ENCODE data around the gene LILRA6. TPM values are rescaled to one million over a fixed set of nuclear protein-coding genes. Genes with fewer than 3 reads are reported as not detected.
"Not testable (repeated sequence)": the region's sequence is repeated elsewhere in the genome, so short reads cannot be mapped to it uniquely, and the experiment has no call there.

LILRA6 gene
- total RNA-seq, 2 experiments from 2014 or later: not detected

DNA sequence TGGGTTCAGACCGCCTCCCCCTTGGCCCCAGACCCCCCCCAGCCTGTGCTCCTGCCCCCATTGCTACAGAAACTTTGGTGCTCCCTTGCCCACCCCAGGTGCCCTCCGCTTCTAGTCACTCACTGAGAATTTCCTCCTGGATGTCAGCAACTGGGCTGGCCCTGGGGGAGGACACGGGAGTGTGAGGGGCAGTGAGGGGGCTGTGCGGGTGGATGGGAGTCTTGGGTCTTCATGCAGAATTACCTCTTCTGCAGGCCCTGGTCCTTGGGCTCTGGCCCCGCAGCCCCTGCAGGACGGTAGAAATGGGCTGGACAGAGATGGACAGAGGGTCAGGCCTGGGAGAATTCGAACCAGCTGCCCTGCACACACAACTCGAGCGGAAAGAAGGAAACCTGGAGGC lies 9.7 kb upstream of the LILRA6 start:
- H3K27ac Mint-ChIP-seq: no peak overlapping the region
- peaks cover 11% of the 10 kb centered on the region for H3K4me1 Mint-ChIP-seq (ENCODE audit: low read depth)
- no peaks in the 10 kb centered on the region for H3K36me3 Mint-ChIP-seq (ENCODE audit: low read depth)
- intact Hi-C loops (cut with micrococcal nuclease): no loop called here
- no peaks in the 10 kb centered on the region for H3K9me3 Mint-ChIP-seq
- ATAC-seq (no peak), DNase-seq (no peak)
- H3K4me3 Mint-ChIP-seq: no peak overlapping the region
- TF ChIP-seq, protein P1, sequence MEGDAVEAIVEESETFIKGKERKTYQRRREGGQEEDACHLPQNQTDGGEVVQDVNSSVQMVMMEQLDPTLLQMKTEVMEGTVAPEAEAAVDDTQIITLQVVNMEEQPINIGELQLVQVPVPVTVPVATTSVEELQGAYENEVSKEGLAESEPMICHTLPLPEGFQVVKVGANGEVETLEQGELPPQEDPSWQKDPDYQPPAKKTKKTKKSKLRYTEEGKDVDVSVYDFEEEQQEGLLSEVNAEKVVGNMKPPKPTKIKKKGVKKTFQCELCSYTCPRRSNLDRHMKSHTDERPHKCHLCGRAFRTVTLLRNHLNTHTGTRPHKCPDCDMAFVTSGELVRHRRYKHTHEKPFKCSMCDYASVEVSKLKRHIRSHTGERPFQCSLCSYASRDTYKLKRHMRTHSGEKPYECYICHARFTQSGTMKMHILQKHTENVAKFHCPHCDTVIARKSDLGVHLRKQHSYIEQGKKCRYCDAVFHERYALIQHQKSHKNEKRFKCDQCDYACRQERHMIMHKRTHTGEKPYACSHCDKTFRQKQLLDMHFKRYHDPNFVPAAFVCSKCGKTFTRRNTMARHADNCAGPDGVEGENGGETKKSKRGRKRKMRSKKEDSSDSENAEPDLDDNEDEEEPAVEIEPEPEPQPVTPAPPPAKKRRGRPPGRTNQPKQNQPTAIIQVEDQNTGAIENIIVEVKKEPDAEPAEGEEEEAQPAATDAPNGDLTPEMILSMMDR (IDR thresholded peaks at IDR 0.05): no peak
- ChIA-PET CTCF (no interaction called here), POLR2A (no interaction called here)
- H3K27me3 Mint-ChIP-seq: peaks cover 6% of the 10 kb centered on the region

DNA sequence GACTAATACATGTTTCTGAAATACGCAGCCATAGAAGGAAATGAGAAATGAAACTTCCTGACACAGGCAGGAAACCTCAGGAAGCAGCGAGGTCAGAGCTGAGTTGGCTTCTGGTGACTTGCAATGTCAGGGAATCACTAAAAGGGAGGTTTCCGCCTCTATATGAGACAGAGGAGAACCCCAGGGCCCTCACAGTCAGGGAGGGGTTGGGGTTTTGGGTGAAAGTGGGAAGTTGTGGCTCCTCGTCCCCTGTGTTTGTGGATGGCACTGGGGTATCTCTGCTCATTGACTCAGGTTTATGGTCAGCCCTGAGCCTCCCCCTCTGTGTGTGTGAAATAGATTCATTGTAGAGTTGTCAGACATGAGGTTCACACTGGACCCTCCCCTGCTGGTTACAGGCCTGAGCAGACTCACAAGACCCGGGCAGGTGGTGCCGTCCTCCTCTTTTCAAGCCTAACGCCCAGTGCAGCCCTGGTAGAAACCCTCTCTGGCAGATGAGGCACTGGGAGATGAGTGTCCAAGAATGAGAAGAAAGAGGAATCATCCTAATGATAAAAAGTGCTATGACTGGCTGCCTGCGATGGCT lies 5.5 kb upstream of the LILRA6 start:
- peaks cover 13% of the 10 kb centered on the region for H3K4me1 Mint-ChIP-seq (ENCODE audit: low read depth)
- TF ChIP-seq, protein P1 (IDR thresholded peaks at IDR 0.05): no peak
- no peaks in the 10 kb centered on the region for H3K36me3 Mint-ChIP-seq (ENCODE audit: low read depth)
- H3K27me3 Mint-ChIP-seq: peaks cover 8% of the 10 kb centered on the region
- CTCF ChIA-PET: interaction anchor here (1.0 kb wide), 1 partner anchor 18 kb away, joined by 5 read pairs; no protein-coding TSS in a partner anchor
- H3K27ac Mint-ChIP-seq: no peak overlapping the region
- peak; percentile 64 for DNase-seq
- peak; percentile 95 for ATAC-seq
- POLR2A ChIA-PET: no interaction called here
- intact Hi-C loops (cut with micrococcal nuclease): no loop called here
- no peaks in the 10 kb centered on the region for H3K9me3 Mint-ChIP-seq
- no peak overlapping the region for H3K4me3 Mint-ChIP-seq

DNA sequence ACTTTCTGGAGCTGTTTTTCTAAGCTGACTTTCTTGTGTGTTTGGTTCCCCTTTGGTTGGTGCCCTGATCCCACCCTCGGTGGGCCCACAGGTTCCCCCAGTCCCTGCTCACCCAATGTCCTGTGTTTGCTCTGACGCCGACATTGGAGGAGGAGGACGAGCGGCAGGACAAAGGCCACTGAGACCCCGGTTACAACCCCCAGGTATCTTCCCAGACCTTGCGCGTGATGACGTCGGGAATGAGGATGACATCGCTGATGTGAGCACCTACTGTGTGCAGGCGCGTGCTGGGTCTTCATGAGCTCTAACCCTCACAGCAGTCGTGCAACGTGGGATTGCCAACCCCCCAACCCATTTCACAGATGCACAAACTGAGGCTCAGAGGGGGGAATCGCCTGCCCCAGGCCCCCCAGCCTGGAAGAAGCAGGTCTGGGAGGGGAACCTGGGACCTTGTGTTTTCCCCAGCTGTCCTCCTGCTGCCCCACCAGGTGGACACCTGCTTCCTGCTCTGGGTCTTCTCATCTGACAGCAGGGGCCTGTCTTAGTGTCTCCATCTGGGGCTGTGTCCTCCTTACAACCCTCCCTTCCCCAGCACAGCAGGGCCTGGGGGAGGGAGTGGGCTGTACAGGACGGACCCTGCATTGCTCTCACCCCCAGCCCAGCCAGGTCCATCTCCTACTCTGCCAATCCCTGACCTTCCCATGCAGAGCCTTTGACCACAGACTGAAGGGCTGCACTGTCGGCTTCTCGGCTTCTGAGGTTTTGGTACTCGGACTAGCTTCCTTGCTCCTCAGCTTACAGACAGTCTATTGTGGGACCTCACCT lies 4.7 kb upstream of the LILRA6 start:
- TF ChIP-seq, protein P1 (IDR thresholded peaks at IDR 0.05): no peak
- H3K9me3 Mint-ChIP-seq: no peaks in the 10 kb centered on the region
- ChIA-PET CTCF (interaction anchor here (1.0 to 1.4 kb wide), 2 partner anchors 19 kb away, joined by 4 to 5 read pairs; no protein-coding TSS in a partner anchor), POLR2A (interaction anchor here (1.3 kb wide), 1 partner anchor 40 kb away, joined by 3 read pairs; no protein-coding TSS in a partner anchor)
- no peak overlapping the region for H3K27ac Mint-ChIP-seq
- no peaks in the 10 kb centered on the region for H3K36me3 Mint-ChIP-seq (ENCODE audit: low read depth)
- DNase-seq (no peak), ATAC-seq (no peak)
- H3K27me3 Mint-ChIP-seq: peaks cover 11% of the 10 kb centered on the region
- peaks cover 13% of the 10 kb centered on the region for H3K4me1 Mint-ChIP-seq (ENCODE audit: low read depth)
- intact Hi-C loops (cut with micrococcal nuclease): no loop called here
- no peak overlapping the region for H3K4me3 Mint-ChIP-seq

DNA sequence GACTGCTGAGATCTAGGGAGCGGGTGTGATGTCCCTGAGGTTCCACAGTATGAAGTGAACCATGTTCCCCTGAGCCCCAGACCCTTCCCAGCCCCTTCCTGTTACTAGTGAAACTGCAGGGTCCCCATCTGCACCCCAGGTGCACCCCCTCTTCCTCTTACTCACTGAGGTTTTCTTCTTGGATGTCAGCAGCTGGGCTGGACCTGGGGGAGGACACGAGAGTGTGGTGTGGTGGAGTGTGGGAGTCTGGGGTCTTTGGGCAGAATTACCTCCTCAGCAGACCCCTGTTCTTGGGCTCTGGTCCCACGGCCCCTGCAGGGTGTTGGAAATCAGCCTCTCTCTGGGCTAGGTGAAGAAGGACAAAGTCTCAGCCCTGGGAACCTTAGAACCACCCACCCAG lies 3.3 kb upstream of the LILRA6 start:
- no peak overlapping the region for H3K27ac Mint-ChIP-seq
- TF ChIP-seq, protein P1 (IDR thresholded peaks at IDR 0.05): no peak
- ChIA-PET CTCF (no interaction called here), POLR2A (no interaction called here)
- no peaks in the 10 kb centered on the region for H3K36me3 Mint-ChIP-seq (ENCODE audit: low read depth)
- intact Hi-C loops (cut with micrococcal nuclease): no loop called here
- H3K27me3 Mint-ChIP-seq: peaks cover 11% of the 10 kb centered on the region
- no peak for DNase-seq
- H3K4me1 Mint-ChIP-seq (ENCODE audit: low read depth): peaks cover 13% of the 10 kb centered on the region
- H3K9me3 Mint-ChIP-seq: no peaks in the 10 kb centered on the region
- H3K4me3 Mint-ChIP-seq: no peak overlapping the region
- no peak for ATAC-seq

DNA sequence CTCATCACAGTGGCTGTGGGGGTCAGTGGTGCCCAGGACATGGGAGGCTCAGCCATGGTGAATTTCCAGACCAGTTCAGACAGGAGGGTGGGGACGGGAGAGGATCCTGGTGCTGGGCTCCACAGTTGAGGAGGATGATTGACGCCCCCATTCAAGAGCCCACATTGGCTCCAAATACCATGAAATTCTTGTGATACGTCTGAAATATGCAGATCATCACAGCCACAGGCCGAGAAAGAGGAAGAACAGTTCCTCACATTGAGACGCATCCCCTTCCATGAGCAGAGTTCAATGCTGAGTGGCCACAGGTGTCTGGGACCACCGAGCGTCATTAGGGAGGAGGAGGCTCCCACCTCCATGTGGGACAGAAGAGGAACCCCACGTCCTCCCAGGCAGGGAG lies 1.2 kb upstream of the LILRA6 start:
- H3K9me3 Mint-ChIP-seq; ATAC-seq; POLR2A ChIA-PET; H3K36me3 Mint-ChIP-seq (ENCODE audit: low read depth); CTCF ChIA-PET; intact Hi-C loops (cut with micrococcal nuclease); DNase-seq; H3K27ac Mint-ChIP-seq; H3K4me3 Mint-ChIP-seq; H3K27me3 Mint-ChIP-seq: not testable (repeated sequence)
- H3K4me1 Mint-ChIP-seq (ENCODE audit: low read depth): peaks cover 13% of the 10 kb centered on the region

DNA sequence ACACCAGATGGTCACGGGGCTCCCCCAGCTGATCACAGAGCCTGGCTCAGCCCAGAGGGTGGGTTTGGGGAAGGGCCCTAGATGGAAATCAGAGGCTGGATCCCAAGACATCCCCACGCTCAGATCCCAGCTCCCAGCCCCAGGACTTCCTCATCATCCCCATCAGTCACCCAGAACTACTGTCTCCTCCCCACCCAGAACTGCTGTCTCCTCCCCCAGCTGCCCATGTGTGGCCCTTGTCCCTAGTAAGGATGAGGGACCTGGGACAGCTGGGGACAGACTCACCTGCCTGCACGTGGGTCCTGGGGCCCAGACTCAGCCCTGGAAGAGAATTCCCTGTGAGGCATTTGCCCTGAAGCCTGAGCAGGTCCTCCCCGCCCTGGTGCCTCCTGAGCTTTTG lies 356 bp downstream of the LILRA6 start:
- H3K27ac Mint-ChIP-seq; H3K27me3 Mint-ChIP-seq; intact Hi-C loops (cut with micrococcal nuclease); DNase-seq; CTCF ChIA-PET; H3K4me1 Mint-ChIP-seq (ENCODE audit: low read depth); POLR2A ChIA-PET; ATAC-seq; H3K36me3 Mint-ChIP-seq (ENCODE audit: low read depth); H3K4me3 Mint-ChIP-seq; H3K9me3 Mint-ChIP-seq: not testable (repeated sequence)

DNA sequence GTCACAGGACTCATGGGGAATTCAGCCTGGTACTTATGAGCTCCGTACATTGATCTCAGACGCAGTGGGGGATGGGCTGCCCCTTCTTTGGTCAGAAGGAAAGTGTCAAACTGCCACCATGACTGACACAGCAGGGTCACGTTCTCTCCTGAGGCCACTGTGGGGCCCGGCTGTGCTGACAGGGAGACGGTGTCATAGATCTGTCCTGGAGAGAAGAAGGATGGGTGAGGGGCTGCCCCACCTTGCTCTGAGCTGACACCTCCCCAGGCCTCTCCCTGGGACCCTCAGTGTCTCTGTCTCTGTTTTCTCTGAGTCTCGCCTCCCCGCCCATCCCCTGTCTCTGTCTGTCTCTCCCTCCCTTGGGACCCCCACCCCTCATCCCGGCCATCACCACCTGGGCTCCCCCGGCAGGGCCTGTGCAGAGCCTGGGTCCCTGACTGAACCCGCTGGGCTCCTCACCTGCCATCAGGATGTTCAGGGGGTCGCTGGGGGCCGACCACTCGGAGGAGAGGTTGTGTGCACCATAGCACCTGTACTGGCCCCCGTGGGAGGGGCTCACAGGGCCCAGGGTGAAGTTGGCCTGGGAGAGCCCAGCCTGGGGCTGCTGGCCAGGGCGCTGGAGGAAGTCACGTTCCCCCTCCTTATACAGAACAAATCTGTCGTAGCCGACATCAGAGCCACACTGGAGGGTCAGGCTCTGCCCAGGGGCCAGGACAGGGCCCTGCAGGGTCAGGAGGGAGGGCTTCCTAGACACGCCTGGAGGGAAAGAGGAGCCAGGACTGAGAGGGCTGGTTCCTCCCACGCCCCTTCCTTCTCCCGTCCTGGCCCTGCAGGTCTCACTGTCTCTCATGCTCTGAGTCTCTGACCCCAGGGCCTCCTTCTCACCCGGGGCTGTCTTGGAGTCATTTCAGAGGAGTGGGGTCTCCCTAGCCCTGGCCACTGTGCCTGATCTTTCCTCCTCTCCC lies 1.9 kb downstream of the LILRA6 start:
- H3K9me3 Mint-ChIP-seq; ATAC-seq; POLR2A ChIA-PET; H3K27me3 Mint-ChIP-seq; CTCF ChIA-PET; intact Hi-C loops (cut with micrococcal nuclease); H3K27ac Mint-ChIP-seq; DNase-seq; H3K36me3 Mint-ChIP-seq (ENCODE audit: low read depth); H3K4me1 Mint-ChIP-seq (ENCODE audit: low read depth); H3K4me3 Mint-ChIP-seq: not testable (repeated sequence)

Measured in activated CD8-positive, alpha-beta T cell treated with anti-CD3 and anti-CD28 coated beads for 36 hours (primary cell).